Colonic mucosa (tissue), 4 donors: ENCODE data around the gene FBXO28. TPM values are rescaled to one million over a fixed set of nuclear protein-coding genes. Genes with fewer than 3 reads are reported as not detected.

Experiments
- DNase-seq: peaks from one replicate; pipeline ENCODE4 v3.0.0-alpha.2; 2020
- H3K27ac ChIP-seq: fragments of 200-600 bp; one replicate; pipeline ENCODE4 v1.8.0; 2021
- H3K27me3 ChIP-seq: fragments of 200-600 bp; one replicate; pipeline ENCODE4 v1.8.0; 2021
- H3K36me3 ChIP-seq: fragments of 200-600 bp; one replicate; pipeline ENCODE4 v1.8.0; 2021
- H3K4me1 ChIP-seq: fragments of 200-600 bp; one replicate; pipeline ENCODE4 v1.8.0; 2021; ENCODE audit warnings: mild to moderate bottlenecking
- H3K4me3 ChIP-seq: fragments of 200-600 bp; one replicate; pipeline ENCODE4 v1.8.0; 2021
- H3K9ac ChIP-seq, 2 donors: one replicate each; pipeline ENCODE4 v1.7.0; 2013; ENCODE audit warnings: control low read depth in 2 of 2, low read depth in 2 of 2, low read length in 2 of 2
- H3K9me3 ChIP-seq: fragments of 200-600 bp; one replicate; pipeline ENCODE4 v1.8.0; 2021
- CTCF ChIP-seq: fragments of 200-600 bp; IDR thresholded peaks from one replicate; pipeline ENCODE4 v1.8.0; 2022; ENCODE audit warnings: antibody characterized with exemption, mild to moderate bottlenecking
- intact Hi-C: fragments of 100-400 bp; cut with DNase I; formaldehyde crosslinking; loops from one replicate; pipeline ENCODE4 v1.14.1; 2022
- total RNA-seq, 2 donors: library from RNA; stranded (reverse); fragmentation: NEBNext Ultra II Directional in 1 of 2; extraction: Animal tissue kit (Norgen Biotek cat#: 25700) in 1 of 2; gene quantifications; one replicate each; pipeline ENCODE4 v1.2.1, GENCODE V29; 2021
- donor health status: healthy.
- donor health status: DM: no; HTN: no; CAD: no.
- donor health status: DM: no; HTN: no; CAD: no.

Gene FBXO28
- total RNA-seq, 2 donors from 2014 or later, result 35.1 to 42.7 TPM

DNA sequence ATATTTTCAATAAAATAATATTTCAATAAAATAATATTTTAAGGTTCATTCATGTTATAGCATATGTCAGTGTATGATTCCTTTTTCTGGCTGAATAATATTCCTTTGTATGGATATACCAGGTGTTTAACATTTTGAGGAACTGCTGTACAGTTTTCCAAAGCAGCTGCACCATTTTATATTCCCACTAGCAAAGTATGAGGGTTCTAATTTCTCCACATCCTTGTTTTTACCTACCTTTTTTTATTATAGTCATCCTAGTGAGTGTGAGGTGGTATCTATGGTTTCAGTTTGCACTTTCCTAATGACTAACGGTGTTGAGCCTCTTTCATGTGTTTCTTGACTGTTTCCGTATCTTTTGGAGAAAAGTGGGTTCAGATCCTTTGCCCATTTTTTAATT, 74.4 kb downstream of the FBXO28 start:
- intact Hi-C loops, result no loop called here
- no peak overlapping the region for H3K27ac ChIP-seq

GRCh38 chr1:224189561-224189960, 75.7 kb downstream of the FBXO28 start:
- H3K9me3 ChIP-seq, result no peaks in the 10 kb centered on the region
- H3K27me3 ChIP-seq, result no peaks in the 10 kb centered on the region
- intact Hi-C loops, result no loop called here
- H3K9ac ChIP-seq, result no peak overlapping the region
- no peak for DNase-seq
- no peak for TF ChIP-seq CTCF
- H3K4me1 ChIP-seq, result no peaks in the 10 kb centered on the region
- H3K27ac ChIP-seq, result no peak overlapping the region
- no peak overlapping the region for H3K4me3 ChIP-seq
- no peaks in the 10 kb centered on the region for H3K36me3 ChIP-seq

More for the DNA sequence above, 74.4 kb downstream of the FBXO28 start:
- no peak for DNase-seq
- Histone ChIP-seq H3K9me3 (no peaks in the 10 kb centered on the region), H3K4me1 (no peaks in the 10 kb centered on the region), H3K36me3 (no peaks in the 10 kb centered on the region), H3K4me3 (no peak overlapping the region), H3K9ac (no peak overlapping the region), H3K27me3 (no peaks in the 10 kb centered on the region)
- TF ChIP-seq CTCF, result no peak

DNA sequence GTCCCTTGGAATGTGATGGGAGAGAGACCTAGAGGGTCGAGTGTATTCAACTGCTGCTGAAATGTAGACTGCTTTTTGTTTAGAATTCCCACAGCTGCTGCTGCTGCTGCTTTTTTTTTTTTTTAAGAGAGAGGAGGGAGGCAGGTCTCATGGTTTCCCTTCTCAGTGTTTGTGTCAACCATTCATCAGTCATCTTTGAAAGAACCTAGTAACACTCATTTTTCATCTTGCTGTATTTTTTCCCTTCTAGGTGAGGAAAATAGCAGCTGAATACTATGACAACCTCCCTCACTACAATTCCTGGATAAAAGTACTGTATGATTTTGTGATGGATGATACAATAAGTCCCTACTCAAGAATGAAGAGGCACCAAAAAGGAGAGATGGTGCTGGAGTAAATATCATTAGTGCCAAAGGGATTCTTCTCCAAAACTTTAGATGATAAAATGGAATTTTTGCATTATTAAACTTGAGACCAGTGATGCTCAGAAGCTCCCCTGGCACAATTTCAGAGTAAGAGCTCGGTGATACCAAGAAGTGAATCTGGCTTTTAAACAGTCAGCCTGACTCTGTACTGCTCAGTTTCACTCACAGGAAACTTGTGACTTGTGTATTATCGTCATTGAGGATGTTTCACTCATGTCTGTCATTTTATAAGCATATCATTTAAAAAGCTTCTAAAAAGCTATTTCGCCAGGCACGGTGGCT, 78.3 kb downstream of the FBXO28 start:
- H3K4me1 ChIP-seq, result no peaks in the 10 kb centered on the region
- DNase-seq, result no peak
- H3K4me3 ChIP-seq, result no peak overlapping the region
- no peak overlapping the region for H3K9ac ChIP-seq
- H3K9me3 ChIP-seq, result no peaks in the 10 kb centered on the region
- H3K36me3 ChIP-seq, result no peaks in the 10 kb centered on the region
- H3K27me3 ChIP-seq, result no peaks in the 10 kb centered on the region
- TF ChIP-seq CTCF, result no peak
- intact Hi-C loops, result no loop called here
- no peak overlapping the region for H3K27ac ChIP-seq

DNA sequence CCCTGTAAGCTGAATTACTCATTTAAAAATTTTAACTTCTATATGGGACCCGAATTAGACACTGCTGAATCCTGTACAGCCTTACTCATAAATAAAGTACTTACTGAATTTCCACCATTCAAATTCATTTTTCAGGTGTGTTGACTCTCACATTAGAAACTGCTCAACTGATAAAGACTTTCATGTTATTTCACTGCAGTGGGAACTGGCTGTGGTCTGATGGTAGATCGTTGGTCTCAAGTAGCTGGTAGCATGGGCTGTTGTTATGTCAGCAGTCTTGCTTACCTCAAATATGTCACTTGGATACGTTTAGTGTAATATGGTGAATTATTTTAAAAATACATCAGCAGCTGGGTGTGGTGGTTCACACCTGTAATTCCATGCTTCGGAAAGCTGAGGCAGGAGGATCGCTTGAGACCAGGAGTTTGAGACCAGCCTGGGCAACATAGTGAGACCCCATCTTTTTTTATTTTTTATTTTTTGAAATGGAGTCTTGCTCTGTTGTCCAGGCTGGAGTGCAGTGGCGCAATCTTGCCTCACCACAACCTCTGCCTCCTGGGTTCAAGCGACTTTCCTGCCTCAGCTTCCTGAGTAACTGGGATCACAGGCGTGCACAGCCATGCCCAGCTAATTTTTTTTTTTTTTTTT, 79.5 kb downstream of the FBXO28 start:
- Histone ChIP-seq H3K9ac (no peak overlapping the region), H3K27ac (no peak overlapping the region), H3K9me3 (no peaks in the 10 kb centered on the region), H3K27me3 (no peaks in the 10 kb centered on the region), H3K4me3 (no peak overlapping the region), H3K4me1 (no peaks in the 10 kb centered on the region), H3K36me3 (no peaks in the 10 kb centered on the region)
- intact Hi-C loops, result no loop called here
- TF ChIP-seq CTCF, result no peak
- no peak for DNase-seq

DNA sequence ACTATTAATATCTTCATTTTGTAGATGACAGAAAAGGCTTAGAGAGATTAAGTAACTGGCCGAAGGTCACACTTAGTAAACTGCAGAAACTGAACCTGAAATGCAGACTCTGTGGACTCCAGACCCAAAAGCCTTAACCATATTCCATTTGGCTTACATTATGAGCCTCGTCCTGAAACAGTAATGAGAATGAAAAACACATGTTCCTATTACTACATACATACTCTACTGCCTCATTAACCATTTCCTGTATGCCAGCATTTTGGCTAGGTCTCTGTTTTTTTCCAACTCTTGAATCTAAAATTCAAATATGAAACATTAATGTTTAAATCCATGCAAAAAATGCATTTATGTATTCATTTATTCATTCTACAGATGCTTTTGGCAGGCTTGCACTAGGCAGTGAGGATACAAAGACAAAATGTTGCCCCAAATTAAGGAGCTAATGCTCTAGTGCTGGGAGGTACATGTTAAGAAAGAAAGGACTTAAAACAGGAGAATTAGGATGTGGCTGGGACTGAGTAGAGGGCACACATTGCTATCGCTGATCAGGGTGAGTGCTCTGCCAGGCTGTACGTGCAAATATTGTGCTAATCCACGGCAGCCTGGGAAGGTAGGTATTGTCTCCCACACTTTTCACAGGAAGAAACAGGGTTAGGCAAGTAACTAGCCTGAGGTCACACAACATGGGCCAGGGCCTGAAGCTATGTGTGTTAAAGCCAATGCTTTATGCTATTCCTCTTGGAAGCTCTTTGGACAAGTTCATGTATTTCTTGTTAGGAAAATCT, 83.1 kb downstream of the FBXO28 start:
- H3K36me3 ChIP-seq, result no peaks in the 10 kb centered on the region
- no peak overlapping the region for H3K9ac ChIP-seq
- intact Hi-C loops, result no loop called here
- no peak for DNase-seq
- H3K27ac ChIP-seq, result no peak overlapping the region
- H3K9me3 ChIP-seq, result no peaks in the 10 kb centered on the region
- H3K27me3 ChIP-seq, result no peaks in the 10 kb centered on the region
- no peak for TF ChIP-seq CTCF
- no peaks in the 10 kb centered on the region for H3K4me1 ChIP-seq
- H3K4me3 ChIP-seq, result no peak overlapping the region
